Adrenal gland (tissue), 12 donors: Measurements from ENCODE around the gene SLC19A1. TPM values are rescaled to one million over a fixed set of nuclear protein-coding genes. Genes with fewer than 3 reads are reported as not detected.

Experiments
- DNase-seq, 7 donors: peaks; one replicate each; pipeline ENCODE4 v3.0.0-alpha.2; 2019 to 2020
- H3K27ac ChIP-seq, 5 donors: fragments of 200-600 bp; sonication (generic) in 4 of 5; 1 replicate in 3 of 5; 2 replicates in 2 of 5; pipeline versions ENCODE4 v1.5.1 to v1.8.0; 2016 to 2020; ENCODE audit warnings: mild to moderate bottlenecking in 1 of 5
- H3K27me3 ChIP-seq: fragments of 200-600 bp; 2 replicates; pipeline ENCODE4 v1.8.0; 2021
- H3K36me3 ChIP-seq, 2 donors: fragments of 200-600 bp; replicated peaks in 1 of 2; 1 replicate in 1 of 2; 2 replicates in 1 of 2; pipeline versions ENCODE4 v1.5.1 to v1.8.0; 2018 to 2022
- H3K4me1 ChIP-seq, 2 donors: fragments of 200-600 bp; replicated peaks in 1 of 2; 1 replicate in 1 of 2; 2 replicates in 1 of 2; pipeline versions ENCODE4 v1.5.1 to v1.8.0; 2018 to 2021
- H3K4me3 ChIP-seq, 4 donors: fragments of 200-600 bp; sonication (generic) in 3 of 4; one replicate each; pipeline ENCODE4 v1.5.1; 2016 to 2018
- H3K9me3 ChIP-seq, 3 donors: fragments of 200-600 bp; sonication (generic) in 1 of 3; replicated peaks in 1 of 3; 1 replicate in 2 of 3; 2 replicates in 1 of 3; pipeline versions ENCODE4 v1.5.1 to v1.8.0; 2016 to 2021
- POLR2A ChIP-seq, 2 donors: fragments of 450-650 bp; IDR thresholded peaks; one replicate each; pipeline ENCODE4 v1.6.1; 2017; ENCODE audit warnings: antibody characterized with exemption in 2 of 2, mild to moderate bottlenecking in 2 of 2, moderate library complexity in 1 of 2
- WGBS, 4 donors: extraction: QIAGEN DNeasy Blood & Tissue Kit in 2 of 4; methylation state at CpG; one replicate each; pipeline versions ENCODE4 v1.1.5 to v1.1.7; 2013 to 2017; 5-methylcytosine and 5-hydroxymethylcytosine counted together
- intact Hi-C, 2 donors: fragments of 100-400 bp; cut with DNase I; formaldehyde crosslinking; loops; one replicate each; pipeline versions ENCODE4 v1.14.1 to v1.15.0; 2022 to 2023
- polyA plus RNA-seq, 3 donors: library from polyadenylated mRNA; stranded (reverse); fragments of 200-250 nt in 2 of 3; fragments of 350-450 nt in 1 of 3; fragmentation: Illumina TruSeq in 1 of 3; extraction: RNeasy Lipid Tissue Mini Kit (QIAGEN cat#74804) in 1 of 3; gene quantifications; one replicate each; pipeline ENCODE4 v1.2.3, GENCODE V29; 2013 to 2014
- total RNA-seq, 9 donors: library from RNA; depleted of rRNA in 4 of 9; stranded (reverse); fragments of >200 nt in 4 of 9; fragments of 120-200 nt in 1 of 9; fragmentation: NEBNext Ultra II Directional in 1 of 9; extraction: Animal tissue kit (Norgen Biotek cat#: 25700) in 1 of 9; gene quantifications; one replicate each; pipeline versions ENCODE4 v1.1.0 to v1.2.4, GENCODE V29; 2013 to 2023
- TF ChIP-seq, protein P1 (sequence below), 6 experiments: fragments of 450-650 bp in 4 of 6; fragments of 200-600 bp in 2 of 6; sonication (generic) in 1 of 6; IDR thresholded peaks; 1 replicate in 5 of 6; 2 replicates in 1 of 6; pipeline versions ENCODE4 v1.5.1 to v1.8.0; 2016 to 2021; ENCODE audit warnings: antibody characterized with exemption in 6 of 6, mild to moderate bottlenecking in 2 of 6, moderate library complexity in 1 of 6
- donor health status: healthy with polysubstance abuse.
- donor health status: Bipolar disorder and iron deficiency.
- donor health status: DM: yes; HTN: yes; CAD: no.
- donor health status: DM: no; HTN: no; CAD: no.
- donor health status: DM: no; HTN: no; CAD: no.
- donor health status: DM: yes; HTN: yes; CAD: no.

Gene SLC19A1
- total and polyA plus RNA-seq, 12 donors: 1.7 to 21.2 (median 15.3) TPM

DNA sequence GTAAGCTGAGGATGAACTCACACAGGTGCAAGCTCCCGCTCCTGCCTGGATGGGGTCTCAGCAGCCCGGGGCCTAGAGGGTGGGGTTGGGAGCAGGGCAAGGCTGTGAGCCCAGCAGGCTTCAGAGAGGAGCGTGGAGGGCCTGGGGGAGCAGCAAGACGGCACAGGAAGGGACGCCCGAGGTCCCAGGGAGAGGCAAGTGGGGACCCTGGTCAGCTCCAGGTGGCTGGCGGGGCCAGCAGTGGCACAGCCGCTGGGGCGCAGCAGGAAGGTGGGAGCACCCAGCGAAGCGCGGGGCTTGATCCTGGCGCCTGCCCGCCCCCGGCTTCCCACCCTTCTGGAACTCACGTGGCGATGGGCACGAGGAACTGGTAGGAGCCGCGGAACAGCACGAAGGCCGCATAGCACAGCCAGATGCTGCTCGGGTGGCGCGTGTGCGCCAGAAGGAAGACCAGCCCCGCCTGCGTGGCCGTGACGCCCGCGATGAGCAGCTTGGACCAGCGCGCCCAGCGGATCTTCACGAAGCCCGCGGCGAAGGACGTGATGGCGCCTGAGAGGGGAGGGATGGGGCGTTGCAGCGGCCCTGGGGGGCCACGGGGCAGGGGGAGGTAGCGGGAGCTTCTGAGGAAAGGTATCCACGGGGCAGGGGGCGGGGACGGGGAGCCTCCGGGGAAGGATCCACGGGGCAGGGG, 11.7 kb downstream of the SLC19A1 start:
- H3K27ac ChIP-seq: no peak overlapping the region
- no peaks in the 10 kb centered on the region for H3K36me3 ChIP-seq
- no peaks in the 10 kb centered on the region for H3K27me3 ChIP-seq
- TF ChIP-seq, protein P1, sequence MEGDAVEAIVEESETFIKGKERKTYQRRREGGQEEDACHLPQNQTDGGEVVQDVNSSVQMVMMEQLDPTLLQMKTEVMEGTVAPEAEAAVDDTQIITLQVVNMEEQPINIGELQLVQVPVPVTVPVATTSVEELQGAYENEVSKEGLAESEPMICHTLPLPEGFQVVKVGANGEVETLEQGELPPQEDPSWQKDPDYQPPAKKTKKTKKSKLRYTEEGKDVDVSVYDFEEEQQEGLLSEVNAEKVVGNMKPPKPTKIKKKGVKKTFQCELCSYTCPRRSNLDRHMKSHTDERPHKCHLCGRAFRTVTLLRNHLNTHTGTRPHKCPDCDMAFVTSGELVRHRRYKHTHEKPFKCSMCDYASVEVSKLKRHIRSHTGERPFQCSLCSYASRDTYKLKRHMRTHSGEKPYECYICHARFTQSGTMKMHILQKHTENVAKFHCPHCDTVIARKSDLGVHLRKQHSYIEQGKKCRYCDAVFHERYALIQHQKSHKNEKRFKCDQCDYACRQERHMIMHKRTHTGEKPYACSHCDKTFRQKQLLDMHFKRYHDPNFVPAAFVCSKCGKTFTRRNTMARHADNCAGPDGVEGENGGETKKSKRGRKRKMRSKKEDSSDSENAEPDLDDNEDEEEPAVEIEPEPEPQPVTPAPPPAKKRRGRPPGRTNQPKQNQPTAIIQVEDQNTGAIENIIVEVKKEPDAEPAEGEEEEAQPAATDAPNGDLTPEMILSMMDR (IDR thresholded peaks at IDR 0.05): no peak
- no peak for TF ChIP-seq POLR2A (IDR thresholded peaks at IDR 0.05)
- peak in 4 of 7 donors; percentile 9 to 18 (median 10) for DNase-seq
- H3K4me3 ChIP-seq: no peak overlapping the region
- H3K4me1 ChIP-seq: peaks cover 19 to 22% of the 10 kb centered on the region in 2 donors
- intact Hi-C loops: no loop called here
- H3K9me3 ChIP-seq: no peaks in the 10 kb centered on the region
- WGBS, 4 donors: 97 to 98% (median 97%) methylated on average over 31 to 50 of the region's 50 CpGs

DNA sequence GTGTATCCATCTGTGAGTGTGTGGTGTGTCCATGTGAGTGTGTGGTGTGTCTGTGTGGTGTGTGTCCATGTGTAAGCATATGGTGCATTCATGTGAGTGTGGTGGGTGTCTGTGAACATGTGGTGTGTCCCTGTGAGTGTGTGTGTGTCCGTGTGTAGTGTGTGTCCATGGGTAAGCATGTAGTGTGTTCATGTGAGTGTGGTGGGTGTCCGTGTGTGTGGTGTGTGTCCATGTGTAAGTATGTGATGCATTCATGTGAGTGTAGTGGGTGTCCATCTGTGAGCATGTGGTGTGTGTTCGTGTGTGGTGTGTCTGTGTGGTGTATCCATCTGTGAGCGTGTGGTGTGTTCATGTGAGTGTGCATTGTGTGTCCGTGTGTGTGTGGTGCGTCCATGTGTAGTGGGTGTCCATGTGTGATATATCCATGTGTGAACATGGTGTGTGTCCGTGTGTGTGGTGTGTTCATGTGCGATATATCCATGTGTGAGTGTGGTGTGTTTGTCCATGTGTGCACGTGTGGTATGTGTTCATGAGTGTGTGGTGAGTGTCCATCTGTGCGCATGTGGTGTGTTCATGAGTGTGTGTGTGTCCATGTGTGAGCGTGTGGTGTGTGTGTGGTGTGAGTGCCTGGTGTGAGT, 12.3 kb downstream of the SLC19A1 start:
- H3K9me3 ChIP-seq: no peaks in the 10 kb centered on the region
- H3K4me3 ChIP-seq: no peak overlapping the region
- DNase-seq: peak in 2 of 7 donors; percentile 3 to 10
- H3K36me3 ChIP-seq: no peaks in the 10 kb centered on the region
- H3K4me1 ChIP-seq: peaks cover 19 to 23% of the 10 kb centered on the region in 2 donors
- H3K27ac ChIP-seq: no peak overlapping the region
- no peaks in the 10 kb centered on the region for H3K27me3 ChIP-seq
- TF ChIP-seq, protein P1 (IDR thresholded peaks at IDR 0.05): no peak
- no peak for TF ChIP-seq POLR2A (IDR thresholded peaks at IDR 0.05)
- WGBS, 4 donors: 94 to 96% (median 94%) methylated on average over 11 of the region's 11 CpGs
- intact Hi-C loops: no loop called here

DNA sequence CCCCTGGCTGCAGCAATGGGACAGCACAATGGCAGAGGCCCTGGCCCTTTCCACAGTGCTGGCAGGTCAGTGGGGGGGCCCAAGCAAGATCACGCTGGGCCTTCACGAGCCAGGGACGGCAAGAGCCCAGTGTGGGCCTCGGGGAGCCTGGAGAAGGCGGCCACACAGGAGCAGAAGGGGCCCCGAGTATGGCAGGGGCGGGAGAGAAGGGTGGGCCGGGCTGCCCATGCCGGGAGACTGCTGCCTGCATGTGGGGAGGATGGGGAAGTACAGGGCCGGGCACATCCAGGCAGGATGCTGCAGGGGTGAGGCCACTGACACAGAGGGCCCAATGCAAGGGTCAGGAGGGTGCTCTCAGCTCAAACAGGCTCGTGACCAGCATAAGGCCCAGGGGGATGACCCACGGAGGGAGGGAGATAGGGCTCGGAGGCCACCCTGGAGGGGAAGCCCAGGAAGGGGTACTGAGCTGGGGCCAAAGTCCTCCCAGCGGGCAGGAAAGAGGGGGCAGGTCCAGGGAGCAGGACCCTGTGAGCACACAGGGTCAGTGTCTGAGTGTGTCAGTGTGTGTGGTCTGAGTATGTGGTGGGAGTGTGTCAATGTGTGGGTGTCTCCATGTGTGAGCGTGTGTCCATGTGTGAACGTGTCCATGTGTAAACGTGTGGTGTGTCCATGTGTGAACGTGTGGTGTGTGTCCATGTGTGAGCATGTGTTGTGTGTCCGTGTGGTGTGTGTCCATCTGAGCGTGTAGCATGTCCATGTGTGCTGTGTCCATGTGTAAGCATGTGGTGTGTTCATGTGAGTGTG, 13.1 kb downstream of the SLC19A1 start:
- WGBS, 4 donors: 81 to 87% (median 84%) methylated on average over 17 to 20 of the region's 20 CpGs
- TF ChIP-seq POLR2A (IDR thresholded peaks at IDR 0.05): no peak
- TF ChIP-seq, protein P1 (IDR thresholded peaks at IDR 0.05): no peak
- Histone ChIP-seq H3K4me3 (no peak overlapping the region), H3K27ac (no peak overlapping the region), H3K4me1 (peaks cover 13 to 18% of the 10 kb centered on the region in 2 donors), H3K36me3 (no peaks in the 10 kb centered on the region), H3K9me3 (no peaks in the 10 kb centered on the region), H3K27me3 (no peaks in the 10 kb centered on the region)
- peak in 3 of 7 donors; percentile 4 to 16 (median 10) for DNase-seq
- intact Hi-C loops: no loop called here
